CD4-positive, alpha-beta T cell treated with Interleukin-17A for 4 hours (primary cell): ENCODE measurements around the gene DCBLD2.
A peak's percentile ranks its signal among the peaks of the same experiment; 100 is the strongest.

Experiments used
- DNase-seq: peaks from one replicate; pipeline ENCODE4 v3.0.0-alpha.2; 2020; ENCODE audit warnings: mixed read lengths

The DCBLD2 gene, protein sequence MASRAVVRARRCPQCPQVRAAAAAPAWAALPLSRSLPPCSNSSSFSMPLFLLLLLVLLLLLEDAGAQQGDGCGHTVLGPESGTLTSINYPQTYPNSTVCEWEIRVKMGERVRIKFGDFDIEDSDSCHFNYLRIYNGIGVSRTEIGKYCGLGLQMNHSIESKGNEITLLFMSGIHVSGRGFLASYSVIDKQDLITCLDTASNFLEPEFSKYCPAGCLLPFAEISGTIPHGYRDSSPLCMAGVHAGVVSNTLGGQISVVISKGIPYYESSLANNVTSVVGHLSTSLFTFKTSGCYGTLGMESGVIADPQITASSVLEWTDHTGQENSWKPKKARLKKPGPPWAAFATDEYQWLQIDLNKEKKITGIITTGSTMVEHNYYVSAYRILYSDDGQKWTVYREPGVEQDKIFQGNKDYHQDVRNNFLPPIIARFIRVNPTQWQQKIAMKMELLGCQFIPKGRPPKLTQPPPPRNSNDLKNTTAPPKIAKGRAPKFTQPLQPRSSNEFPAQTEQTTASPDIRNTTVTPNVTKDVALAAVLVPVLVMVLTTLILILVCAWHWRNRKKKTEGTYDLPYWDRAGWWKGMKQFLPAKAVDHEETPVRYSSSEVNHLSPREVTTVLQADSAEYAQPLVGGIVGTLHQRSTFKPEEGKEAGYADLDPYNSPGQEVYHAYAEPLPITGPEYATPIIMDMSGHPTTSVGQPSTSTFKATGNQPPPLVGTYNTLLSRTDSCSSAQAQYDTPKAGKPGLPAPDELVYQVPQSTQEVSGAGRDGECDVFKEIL

GRCh38 chr3:98901392-98902350 is at the start of gene DCBLD2:
DCBLD2 (minus strand) TSS chr3:98901695; CDS start chr3:98901326, 369 bp downstream.
- peak; percentile 93 for DNase-seq

GRCh38 chr3:98945666-98946065 is 44.2 kb upstream of the DCBLD2 start:
- DNase-seq = no peak

- no peak for DNase-seq
Measured at GRCh38 chr3:98945101-98945524, 43.6 kb upstream of the DCBLD2 start.

- DNase-seq = no peak
Measured at GRCh38 chr3:98930413-98930812, 28.9 kb upstream of the DCBLD2 start.

- DNase-seq = no peak
Measured at GRCh38 chr3:98921957-98922356, 20.5 kb upstream of the DCBLD2 start.

GRCh38 chr3:98920166-98920565 is 18.7 kb upstream of the DCBLD2 start:
- DNase-seq = no peak

- DNase-seq = no peak
Measured at GRCh38 chr3:98918586-98918985, 17.1 kb upstream of the DCBLD2 start.

GRCh38 chr3:98917608-98918007 is 16.1 kb upstream of the DCBLD2 start:
- no peak for DNase-seq

GRCh38 chr3:98914210-98915080 is 12.9 kb upstream of the DCBLD2 start:
- no peak for DNase-seq

GRCh38 chr3:98912448-98912847 is 11.0 kb upstream of the DCBLD2 start:
- DNase-seq = no peak

DNA sequence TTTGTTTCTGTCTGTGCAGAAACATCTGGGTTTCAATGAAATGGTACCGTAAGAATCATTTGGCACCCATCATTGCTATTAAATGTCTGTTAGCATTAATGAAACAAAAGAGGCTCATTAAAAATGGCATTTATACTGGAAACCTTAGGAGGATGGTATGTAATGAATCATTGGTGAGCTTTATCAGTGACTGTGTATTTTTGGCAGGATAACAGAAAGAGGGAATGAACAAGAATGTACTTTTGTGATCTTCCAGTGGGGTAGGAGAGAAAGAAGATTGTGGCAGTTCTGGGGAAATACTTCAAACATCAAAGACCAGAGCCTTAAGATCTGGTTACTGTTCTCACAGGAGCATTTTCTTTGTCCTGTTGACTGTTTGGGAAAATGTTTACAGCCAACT is 4.7 kb upstream of the DCBLD2 start:
- no peak for DNase-seq

DNA sequence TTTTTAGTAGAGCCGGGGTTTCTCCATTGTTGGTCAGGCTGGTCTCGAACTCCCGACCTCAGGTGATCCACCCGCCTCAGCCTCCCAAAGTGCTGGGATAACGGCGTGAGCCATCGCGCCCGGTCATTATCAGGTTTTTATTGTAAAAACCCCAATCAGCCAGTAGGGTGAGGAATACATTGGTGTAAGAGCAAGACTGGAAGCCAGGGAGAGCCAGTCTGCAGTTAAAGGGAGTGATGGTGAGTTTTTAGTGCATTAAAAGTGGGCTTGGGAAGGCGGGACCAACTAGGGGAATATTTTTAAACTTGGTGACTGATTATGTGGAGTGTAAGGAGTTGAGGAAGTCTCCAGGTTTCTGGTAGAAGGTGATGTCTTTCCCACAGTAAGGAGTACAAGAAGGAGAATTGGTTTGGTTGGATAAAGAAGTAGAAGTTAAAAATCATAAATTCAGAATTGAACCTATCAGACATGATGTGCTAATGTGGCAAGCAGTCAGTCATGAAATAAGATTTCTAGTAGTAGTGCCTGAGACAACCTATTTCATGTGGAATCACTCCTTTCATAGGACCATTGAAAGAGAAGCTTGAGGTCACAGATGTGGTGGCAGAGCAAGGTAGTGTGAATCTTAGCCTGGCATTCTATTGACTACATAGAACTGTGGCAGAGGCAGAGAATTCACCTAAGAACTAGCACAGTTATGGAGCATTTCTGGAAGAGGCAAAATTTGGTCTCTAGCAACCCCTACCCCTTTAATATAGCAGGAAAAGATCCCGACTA is 2.4 kb upstream of the DCBLD2 start:
- no peak for DNase-seq

DNA sequence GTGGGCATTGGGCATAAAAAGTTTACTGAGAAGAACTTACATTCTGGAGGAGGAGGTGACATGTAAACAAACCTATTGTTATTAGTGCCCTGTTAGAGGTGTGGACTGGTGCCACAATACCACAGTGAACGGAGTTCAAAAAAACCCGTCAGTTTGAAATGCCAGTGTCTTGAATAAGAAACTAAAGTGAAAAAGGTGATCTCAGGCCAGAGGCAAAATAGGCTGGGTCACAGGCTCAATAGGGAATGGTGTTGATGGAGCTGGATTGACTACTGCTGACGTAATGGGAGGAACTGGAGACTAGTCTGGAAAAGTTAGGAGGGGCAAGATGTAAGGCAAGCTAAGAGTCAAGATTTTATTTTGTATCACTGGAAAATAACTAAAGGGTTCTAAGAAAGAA is 1.6 kb upstream of the DCBLD2 start:
- DNase-seq = no peak

DNA sequence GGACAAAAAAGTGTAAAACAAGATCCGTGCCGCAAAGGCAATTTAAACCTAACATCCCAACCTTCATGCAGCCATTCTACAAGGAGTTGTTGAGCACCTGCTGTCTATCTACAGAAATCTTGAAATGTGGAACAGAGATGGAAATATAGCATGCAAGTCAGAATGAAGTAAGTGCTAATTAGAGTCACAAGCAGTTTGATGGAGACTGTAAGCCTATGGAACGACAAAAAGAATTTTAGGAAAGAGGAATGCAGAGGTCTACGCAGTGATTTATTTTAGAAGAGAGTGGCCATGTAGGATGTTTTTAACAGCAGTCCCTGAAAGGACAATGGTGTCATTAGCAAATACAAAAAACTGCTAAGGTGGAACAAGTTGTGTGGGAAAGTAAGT is 851 bp upstream of the DCBLD2 start:
- DNase-seq = no peak

DNA sequence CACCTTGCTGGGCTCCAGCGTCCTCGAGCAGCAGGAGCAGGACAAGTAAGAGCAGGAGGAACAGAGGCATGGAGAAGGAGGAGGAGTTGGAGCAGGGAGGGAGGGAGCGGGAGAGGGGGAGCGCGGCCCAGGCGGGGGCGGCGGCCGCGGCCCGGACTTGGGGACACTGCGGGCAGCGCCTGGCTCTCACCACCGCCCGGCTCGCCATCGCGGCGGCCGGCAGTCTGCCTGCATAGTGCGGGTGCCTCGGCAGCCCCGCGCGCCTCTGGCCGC is 440 bp downstream of the DCBLD2 start:
- DNase-seq = no peak

DNA sequence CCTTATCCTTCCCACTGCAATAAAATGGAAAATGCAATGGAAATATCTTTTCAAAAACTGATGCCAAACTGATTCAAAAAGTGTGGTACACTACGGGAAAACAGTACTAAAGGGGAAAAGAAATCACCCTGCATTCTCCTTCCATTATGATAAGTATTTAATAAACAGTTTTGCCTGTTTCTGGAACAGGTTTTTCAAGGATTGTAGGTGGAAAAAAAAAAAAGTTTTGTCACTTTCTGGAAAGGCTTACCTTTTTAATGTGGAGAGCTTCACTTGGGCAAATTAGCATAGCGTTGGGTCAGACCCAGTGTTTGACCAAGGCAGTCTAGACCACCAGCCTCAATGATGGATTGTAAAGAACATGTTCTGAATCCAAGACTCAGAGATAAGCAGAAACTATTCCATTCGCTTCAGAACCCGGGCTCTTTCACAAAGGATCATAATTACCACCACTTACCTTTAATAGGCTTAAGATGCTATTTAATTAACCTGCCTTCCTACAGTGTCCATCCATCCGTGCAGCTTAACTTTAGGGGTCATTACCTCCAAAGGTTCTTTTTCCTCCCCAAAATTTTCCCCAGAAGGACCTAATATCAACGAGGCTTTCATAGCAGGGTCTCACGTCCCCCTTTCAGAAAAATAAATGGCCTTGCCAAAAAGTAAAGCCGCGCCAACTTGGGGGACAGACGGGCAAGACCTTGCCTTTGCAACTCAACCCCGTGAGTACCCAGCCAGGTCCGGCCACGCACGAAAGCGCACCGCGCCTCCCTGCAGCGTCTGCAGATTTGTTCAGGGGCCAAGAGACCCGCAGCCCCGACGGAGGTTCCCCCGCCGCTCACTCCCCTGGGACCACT is 1.0 kb downstream of the DCBLD2 start:
- DNase-seq = peak; percentile 30

DNA sequence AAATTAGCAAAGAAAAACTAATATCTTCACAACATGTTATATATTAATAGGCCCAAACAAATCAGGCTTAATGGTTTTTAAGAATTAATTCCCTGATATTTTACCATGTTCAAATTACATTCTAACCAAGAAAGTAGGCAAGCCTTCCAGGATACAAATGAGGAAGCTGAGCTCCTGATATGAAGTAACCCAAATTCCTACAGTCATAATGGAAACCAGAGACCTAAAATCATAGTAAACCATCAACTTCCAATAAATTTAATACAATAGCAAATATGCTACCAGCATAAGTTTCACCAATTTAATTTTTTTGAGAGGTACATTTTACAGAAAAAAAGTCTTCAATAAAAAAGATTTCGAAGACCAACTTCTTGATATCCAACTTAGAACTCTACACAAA is 3.8 kb downstream of the DCBLD2 start:
- no peak for DNase-seq

DNA sequence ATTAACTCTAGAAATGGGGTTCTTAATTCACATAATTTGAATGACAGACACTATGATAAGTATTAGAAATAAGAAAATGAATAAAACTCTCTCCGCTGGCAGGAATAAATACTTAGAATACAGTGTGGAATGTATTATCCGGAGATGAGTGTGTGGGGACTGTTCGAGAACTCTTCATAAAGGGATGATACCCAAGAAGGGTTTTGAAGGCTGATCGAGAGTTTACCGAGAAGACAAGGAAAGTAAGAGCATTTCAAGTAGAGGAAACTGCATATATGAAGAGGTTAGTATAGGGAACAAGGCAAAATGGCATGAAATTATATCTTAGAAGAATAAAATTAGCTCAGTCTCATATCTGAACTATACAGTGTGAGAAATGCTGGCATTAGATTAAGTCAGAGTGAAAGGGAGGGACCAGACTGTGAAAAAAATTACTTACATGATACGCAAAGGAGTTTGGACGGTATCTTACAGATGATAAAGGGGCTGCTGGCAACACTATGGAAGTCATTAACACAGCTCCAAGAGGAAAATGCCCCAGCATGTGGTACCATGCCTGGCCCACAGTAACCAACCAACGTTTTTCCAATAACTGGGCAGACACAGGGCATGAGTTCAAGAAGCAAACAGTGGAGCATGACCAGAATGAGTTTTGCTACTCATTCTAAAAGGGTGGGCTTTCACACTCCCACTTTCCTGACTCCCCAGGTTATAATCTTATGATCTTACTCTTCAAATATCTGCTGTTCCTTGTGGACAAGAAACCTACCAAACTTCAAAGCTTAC is 6.5 kb downstream of the DCBLD2 start:
- DNase-seq = no peak

DNA sequence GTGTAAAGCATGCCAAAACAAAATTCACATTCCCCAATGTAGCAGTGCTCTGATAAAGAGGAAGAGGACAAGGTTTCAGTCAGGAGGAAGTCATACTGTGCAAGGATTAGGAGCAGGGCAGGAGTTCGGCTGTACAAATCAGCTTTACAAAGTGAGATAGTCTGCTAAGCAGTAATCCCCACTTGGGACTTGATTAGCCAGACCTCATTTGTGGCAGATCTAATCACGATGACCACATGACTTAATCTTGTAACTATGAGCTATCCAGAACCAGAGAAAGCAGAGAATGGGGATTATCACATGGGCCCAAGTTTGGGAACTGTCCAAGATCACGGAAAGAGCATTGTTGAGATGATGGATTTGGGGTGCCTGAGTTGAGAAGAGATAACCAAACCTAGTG is 7.8 kb downstream of the DCBLD2 start:
- DNase-seq = no peak

DNA sequence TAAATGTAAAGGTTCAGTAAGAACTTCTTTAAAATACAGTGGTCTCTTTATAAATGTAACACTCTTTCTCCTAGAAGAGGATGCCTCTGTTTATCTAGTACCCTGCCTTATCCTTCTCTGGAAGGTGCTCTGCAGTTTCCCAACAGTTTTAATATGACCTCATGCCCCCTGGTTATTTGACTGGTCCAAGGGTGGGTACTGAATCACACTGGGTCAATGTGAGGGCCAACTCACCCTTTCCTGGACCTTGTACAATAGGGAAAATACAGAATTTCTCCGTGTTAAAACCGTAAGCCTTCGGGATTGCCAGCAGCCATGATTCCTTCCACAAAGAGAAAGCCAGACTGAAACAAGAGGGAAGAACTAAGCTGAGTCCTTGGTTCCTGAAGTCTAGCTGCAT is 9.2 kb downstream of the DCBLD2 start:
- DNase-seq = no peak
